BE2C (cell line): ENCODE results near the gene DCAF8.

Source experiments
- DNase-seq: peaks from one replicate; pipeline ENCODE4 v3.0.0-alpha.2; 2020
- H3K27me3 ChIP-seq: fragments of 250-450 bp; sonication (Bioruptor Pico); 2 replicates; pipeline ENCODE4 v1.5.1; 2020; ENCODE audit warnings: mild to moderate bottlenecking
- H3K36me3 ChIP-seq: fragments of 250-450 bp; sonication (Bioruptor Pico); 2 replicates; pipeline ENCODE4 v1.5.1; 2020; ENCODE audit warnings: mild to moderate bottlenecking
- H3K4me1 ChIP-seq: fragments of 250-450 bp; sonication (Bioruptor Pico); 2 replicates; pipeline ENCODE4 v1.5.1; 2020
- H3K4me3 ChIP-seq: 2 replicates; pipeline ENCODE4 v1.5.1; 2011; ENCODE audit warnings: low read depth, low read length
- H3K9me3 ChIP-seq: fragments of 250-450 bp; sonication (Bioruptor Pico); 2 replicates; pipeline ENCODE4 v1.5.1; 2020
- CTCF ChIP-seq: IDR thresholded peaks from 2 replicates; pipeline ENCODE4 v1.5.1; 2012; ENCODE audit warnings: mild to moderate bottlenecking, low read depth, low read length

DCAF8 gene

GRCh38 chr1:160247053-160247452 is 15.3 kb downstream of the DCAF8 start:
- no peak overlapping the region for H3K4me3 ChIP-seq
- H3K36me3 ChIP-seq = peaks cover 4% of the 10 kb centered on the region; the same call in 1 of the 2 replicates

GRCh38 chr1:160245434-160245833 is 16.9 kb downstream of the DCAF8 start:
- Histone ChIP-seq H3K27me3 (no peaks in the 10 kb centered on the region), H3K4me3 (no peak overlapping the region), H3K4me1 (peaks cover 2% of the 10 kb centered on the region; the same call in 1 of the 2 replicates), H3K9me3 (no peaks in the 10 kb centered on the region), H3K36me3 (peaks cover 11% of the 10 kb centered on the region)
- no peak for DNase-seq
- no peak for TF ChIP-seq CTCF

More at GRCh38 chr1:160247053-160247452, 15.3 kb downstream of the DCAF8 start:
- no peak for DNase-seq
- Histone ChIP-seq H3K4me1 (peaks cover 2% of the 10 kb centered on the region; the same call in 1 of the 2 replicates), H3K27me3 (no peaks in the 10 kb centered on the region), H3K9me3 (no peaks in the 10 kb centered on the region)
- no peak for TF ChIP-seq CTCF

GRCh38 chr1:160244209-160244608 is 18.1 kb downstream of the DCAF8 start:
- peaks cover 24% of the 10 kb centered on the region for H3K36me3 ChIP-seq

GRCh38 chr1:160243767-160244166 is 18.6 kb downstream of the DCAF8 start:
- no peak for TF ChIP-seq CTCF
- Histone ChIP-seq H3K9me3 (no peaks in the 10 kb centered on the region), H3K27me3 (no peaks in the 10 kb centered on the region), H3K36me3 (peaks cover 28% of the 10 kb centered on the region), H3K4me3 (no peak overlapping the region), H3K4me1 (peaks cover 2% of the 10 kb centered on the region; the same call in 1 of the 2 replicates)
- DNase-seq = no peak

More at GRCh38 chr1:160244209-160244608, 18.1 kb downstream of the DCAF8 start:
- H3K4me1 ChIP-seq = peaks cover 2% of the 10 kb centered on the region; the same call in 1 of the 2 replicates
- no peak for DNase-seq
- no peak overlapping the region for H3K4me3 ChIP-seq
- no peaks in the 10 kb centered on the region for H3K9me3 ChIP-seq
- no peaks in the 10 kb centered on the region for H3K27me3 ChIP-seq
- TF ChIP-seq CTCF = no peak

- no peaks in the 10 kb centered on the region for H3K9me3 ChIP-seq
- H3K36me3 ChIP-seq = peaks cover 63% of the 10 kb centered on the region
- no peak for TF ChIP-seq CTCF
- no peak for DNase-seq
- no peaks in the 10 kb centered on the region for H3K4me1 ChIP-seq
- no peak overlapping the region for H3K4me3 ChIP-seq
- no peaks in the 10 kb centered on the region for H3K27me3 ChIP-seq
Measured at GRCh38 chr1:160239582-160240299, 22.6 kb downstream of the DCAF8 start.

GRCh38 chr1:160238408-160238807 is 23.9 kb downstream of the DCAF8 start:
- Histone ChIP-seq H3K4me3 (no peak overlapping the region), H3K9me3 (no peaks in the 10 kb centered on the region), H3K27me3 (no peaks in the 10 kb centered on the region), H3K4me1 (no peaks in the 10 kb centered on the region), H3K36me3 (peaks cover 65% of the 10 kb centered on the region)
- no peak for DNase-seq
- no peak for TF ChIP-seq CTCF
